Sciatic nerve (tissue), 2 donors: ENCODE data around the gene LRCH4. TPM values are rescaled to one million over a fixed set of nuclear protein-coding genes. Genes with fewer than 3 reads are reported as not detected.

Experiments used
- ATAC-seq: fragments of 200-7000 bp; cut with Tn5 transposase; one replicate; pipeline ENCODE4 v1.9.1; 2020; ENCODE audit warnings: mild to moderate bottlenecking, moderate library complexity
- DNase-seq: peaks from one replicate; pipeline ENCODE4 v3.0.0-alpha.2; 2020; ENCODE audit warnings: low spot score
- intact Hi-C: fragments of 100-400 bp; cut with DNase I; formaldehyde crosslinking; loops from one replicate; pipeline ENCODE4 v1.14.2; 2022
- total RNA-seq: library from RNA; stranded (reverse); fragmentation: NEBNext Ultra II Directional; extraction: Animal tissue kit (Norgen Biotek cat#: 25700); gene quantifications from one replicate; pipeline ENCODE4 v1.2.1, GENCODE V29; 2021
- donor health status: DM: no; HTN: no; CAD: no.
- donor health status: DM: no; HTN: no; CAD: no.

Gene LRCH4
- 75.7 TPM for total RNA-seq

GRCh38 chr7:100585511-100586265, at the start of gene LRCH4:
TSS of gene LRCH4 (minus strand) at chr7:100586129. CDS start at chr7:100586100, 29 bp downstream.
- ATAC-seq: no peak
- intact Hi-C loops: no loop called here
- DNase-seq: no peak

- ATAC-seq (peak; percentile 61), DNase-seq (no peak)
- intact Hi-C loops: no loop called here
These were observed 47.2 kb upstream of the LRCH4 start for GRCh38 chr7:100632951-100633717.

- intact Hi-C loops: no loop called here
- DNase-seq (no peak), ATAC-seq (no peak)
These were observed 44.1 kb upstream of the LRCH4 start for GRCh38 chr7:100630066-100630465.

GRCh38 chr7:100629117-100629716, 43.3 kb upstream of the LRCH4 start:
- intact Hi-C loops: no loop called here
- DNase-seq (no peak), ATAC-seq (no peak)

- DNase-seq (no peak), ATAC-seq (no peak)
- intact Hi-C loops: no loop called here
These were observed 41.3 kb upstream of the LRCH4 start for GRCh38 chr7:100627238-100627549.

- ATAC-seq (peak; percentile 92), DNase-seq (peak; percentile 86)
- intact Hi-C loops: no loop called here
These were observed 40.8 kb upstream of the LRCH4 start for GRCh38 chr7:100626530-100627237.

GRCh38 chr7:100626055-100626454, 40.1 kb upstream of the LRCH4 start:
- DNase-seq: no peak
- intact Hi-C loops: no loop called here

GRCh38 chr7:100623951-100624824, 38.3 kb upstream of the LRCH4 start:
- intact Hi-C loops: loop anchor here (5.0 kb wide), 1 partner anchor 1478 kb away; no protein-coding TSS in a partner anchor
- ATAC-seq (peak; percentile 49), DNase-seq (no peak)

More at GRCh38 chr7:100626055-100626454, 40.1 kb upstream of the LRCH4 start:
- no peak for ATAC-seq

- ATAC-seq: no peak
- DNase-seq: no peak
- intact Hi-C loops: loop anchor here (5.0 kb wide), 1 partner anchor 1481 kb away; no protein-coding TSS in a partner anchor
These were observed 35.6 kb upstream of the LRCH4 start for GRCh38 chr7:100621554-100621953.

GRCh38 chr7:100620804-100621203, 34.9 kb upstream of the LRCH4 start:
- DNase-seq (no peak), ATAC-seq (no peak)
- intact Hi-C loops: loop anchor here (5.0 kb wide), 1 partner anchor 1481 kb away; no protein-coding TSS in a partner anchor

GRCh38 chr7:100620239-100620638, 34.3 kb upstream of the LRCH4 start:
- intact Hi-C loops: loop anchor here (5.0 kb wide), 1 partner anchor 1482 kb away; no protein-coding TSS in a partner anchor
- DNase-seq (no peak), ATAC-seq (no peak)

- ATAC-seq (no peak), DNase-seq (no peak)
- intact Hi-C loops: no loop called here
These were observed 28.5 kb upstream of the LRCH4 start for GRCh38 chr7:100614308-100614861.

- ATAC-seq (no peak), DNase-seq (no peak)
- intact Hi-C loops: no loop called here
These were observed 27.7 kb upstream of the LRCH4 start for GRCh38 chr7:100613412-100614175.

- intact Hi-C loops: no loop called here
- ATAC-seq (peak; percentile 7), DNase-seq (no peak)
These were observed 26.9 kb upstream of the LRCH4 start for GRCh38 chr7:100612730-100613390.

- intact Hi-C loops: no loop called here
- DNase-seq (peak; percentile 99), ATAC-seq (peak; percentile 97)
These were observed 26.2 kb upstream of the LRCH4 start, which contains the start of gene MOSPD3 for GRCh38 chr7:100611983-100612729. TSS of gene MOSPD3 (plus strand) at chr7:100612540. CDS start at chr7:100612792, 252 bp downstream.

GRCh38 chr7:100609958-100610357, 24.0 kb upstream of the LRCH4 start:
- DNase-seq (no peak), ATAC-seq (no peak)
- intact Hi-C loops: loop anchor here (2.0 kb wide), 1 partner anchor 73 kb away; no protein-coding TSS in a partner anchor
